H9 (cell line): Measurements from ENCODE around the gene FRZB. TPM values are rescaled to one million over a fixed set of nuclear protein-coding genes. Genes with fewer than 3 reads are reported as not detected.

Experiments
- DNase-seq: peaks from one replicate; pipeline ENCODE4 v3.0.0-alpha.2; 2017
- H2AFZ ChIP-seq: one replicate; pipeline ENCODE4 v1.6.1; 2013; ENCODE audit warnings: mild to moderate bottlenecking, low read length, control low read depth, moderate library complexity
- H2AK5ac ChIP-seq: 2 replicates; pipeline ENCODE4 v1.6.1; 2013; ENCODE audit warnings: low read length, control low read depth, mixed read lengths; ENCODE audit not compliant: insufficient read length
- H2BK120ac ChIP-seq: one replicate; pipeline ENCODE4 v1.6.1; 2013; ENCODE audit warnings: low read depth, mild to moderate bottlenecking, low read length, control low read depth, inconsistent platforms; ENCODE audit not compliant: poor library complexity, severe bottlenecking
- H2BK12ac ChIP-seq: 2 replicates; pipeline ENCODE4 v1.6.1; 2013; ENCODE audit warnings: low read length, control low read depth, mixed read lengths, low read depth; ENCODE audit not compliant: insufficient read length
- H2BK15ac ChIP-seq: 2 replicates; pipeline ENCODE4 v1.6.1; 2013; ENCODE audit warnings: low read depth, low read length, control low read depth
- H2BK20ac ChIP-seq: one replicate; pipeline ENCODE4 v1.6.1; 2013; ENCODE audit warnings: low read depth, mild to moderate bottlenecking, low read length, control low read depth, inconsistent platforms; ENCODE audit not compliant: poor library complexity, severe bottlenecking
- H2BK5ac ChIP-seq: 2 replicates; pipeline ENCODE4 v1.6.1; 2013; ENCODE audit warnings: low read length, control low read depth, mixed read lengths; ENCODE audit not compliant: insufficient read length
- H3K14ac ChIP-seq: 2 replicates; pipeline ENCODE4 v1.6.1; 2013; ENCODE audit warnings: low read length, control low read depth; ENCODE audit not compliant: insufficient read depth
- H3K18ac ChIP-seq: 2 replicates; pipeline ENCODE4 v1.6.1; 2013; ENCODE audit warnings: low read depth, mild to moderate bottlenecking, mixed read lengths, low read length, control low read depth; ENCODE audit not compliant: insufficient read length
- H3K23ac ChIP-seq: 2 replicates; pipeline ENCODE4 v1.6.1; 2013; ENCODE audit warnings: low read length, control low read depth, mixed read lengths, low read depth; ENCODE audit not compliant: insufficient read length
- H3K23me2 ChIP-seq: 2 replicates; pipeline ENCODE4 v1.6.1; 2013; ENCODE audit warnings: low read depth, mild to moderate bottlenecking, mixed read lengths, low read length, control low read depth; ENCODE audit not compliant: insufficient read length, poor library complexity, severe bottlenecking
- H3K27ac ChIP-seq: 2 replicates; pipeline ENCODE4 v1.5.1; 2013; ENCODE audit warnings: low read length, control low read depth, mixed read lengths, low read depth; ENCODE audit not compliant: insufficient read length
- H3K27me3 ChIP-seq: 2 replicates; pipeline ENCODE4 v1.6.1; 2013; ENCODE audit warnings: low read length, control low read depth, inconsistent platforms; ENCODE audit not compliant: insufficient read depth
- H3K4ac ChIP-seq: 2 replicates; pipeline ENCODE4 v1.6.1; 2013; ENCODE audit warnings: low read depth, mild to moderate bottlenecking, control low read depth, inconsistent platforms, low read length, moderate library complexity
- H3K4me1 ChIP-seq: 2 replicates; pipeline ENCODE4 v1.6.1; 2013; ENCODE audit warnings: low read length, control low read depth, inconsistent platforms; ENCODE audit not compliant: insufficient read depth
- H3K4me2 ChIP-seq: 2 replicates; pipeline ENCODE4 v1.6.1; 2013; ENCODE audit warnings: low read length, control low read depth, mixed read lengths; ENCODE audit not compliant: insufficient read length, insufficient read depth
- H3K56ac ChIP-seq: 2 replicates; pipeline ENCODE4 v1.6.1; 2013; ENCODE audit warnings: low read depth, mild to moderate bottlenecking, mixed read lengths, low read length, control low read depth; ENCODE audit not compliant: insufficient read length
- H3K79me1 ChIP-seq: 2 replicates; pipeline ENCODE4 v1.6.1; 2013; ENCODE audit warnings: low read depth, mild to moderate bottlenecking, moderate library complexity, low read length, control low read depth, inconsistent platforms; ENCODE audit not compliant: insufficient read depth, poor library complexity, severe bottlenecking
- H3K79me2 ChIP-seq: 2 replicates; pipeline ENCODE4 v1.6.1; 2013; ENCODE audit warnings: low read length, control low read depth, inconsistent platforms; ENCODE audit not compliant: insufficient read depth
- H3K9ac ChIP-seq: 2 replicates; pipeline ENCODE4 v1.6.1; 2013; ENCODE audit warnings: low read length, control low read depth, mixed read lengths; ENCODE audit not compliant: insufficient read length; ENCODE audit errors: extremely low read depth
- H3K9me3 ChIP-seq: one replicate; pipeline ENCODE4 v1.6.1; 2013; ENCODE audit warnings: low read depth, low read length, inconsistent platforms; ENCODE audit not compliant: control insufficient read depth
- H3T11ph ChIP-seq: one replicate; pipeline ENCODE4 v1.6.1; 2013; ENCODE audit warnings: mild to moderate bottlenecking, low read length, control low read depth, inconsistent platforms
- H4K20me1 ChIP-seq: one replicate; pipeline ENCODE4 v1.6.1; 2013; ENCODE audit not compliant: control insufficient read depth, insufficient read length, insufficient read depth
- H4K5ac ChIP-seq: 2 replicates; pipeline ENCODE4 v1.6.1; 2013; ENCODE audit warnings: low read depth, mild to moderate bottlenecking, mixed read lengths, low read length, control low read depth; ENCODE audit not compliant: insufficient read length
- H4K8ac ChIP-seq: replicated peaks from 2 replicates; pipeline ENCODE4 v1.6.1; 2013; ENCODE audit warnings: low read length, control low read depth, mixed read lengths, low read depth; ENCODE audit not compliant: insufficient read length
- H4K91ac ChIP-seq: 2 replicates; pipeline ENCODE4 v1.6.1; 2013; ENCODE audit warnings: low read depth, mild to moderate bottlenecking, moderate library complexity, mixed read lengths, low read length, control low read depth; ENCODE audit not compliant: insufficient read length
- H3K27ac Mint-ChIP-seq, 3 experiments: 2 replicates in 2 of 3; 3 replicates in 1 of 3; pipeline ENCODE4 v1.8.0; 2020 to 2021; ENCODE audit warnings: mixed read lengths in 3 of 3, mild to moderate bottlenecking in 1 of 3, moderate library complexity in 1 of 3
- H3K27me3 Mint-ChIP-seq: 2 replicates; pipeline ENCODE4 v1.8.0; 2021; ENCODE audit warnings: low read depth, mild to moderate bottlenecking, moderate library complexity, mixed read lengths
- H3K36me3 Mint-ChIP-seq, 3 experiments: 2 replicates in 2 of 3; 3 replicates in 1 of 3; pipeline ENCODE4 v1.8.0; 2020 to 2021; ENCODE audit warnings: low read depth in 3 of 3, mixed read lengths in 3 of 3; ENCODE audit not compliant: insufficient read depth in 1 of 3
- H3K4me1 Mint-ChIP-seq, 2 experiments: 2 replicates each; pipeline ENCODE4 v1.8.0; 2020; ENCODE audit warnings: mixed read lengths in 2 of 2
- H3K4me3 Mint-ChIP-seq, 2 experiments: 2 replicates in 1 of 2; 3 replicates in 1 of 2; pipeline ENCODE4 v1.8.0; 2020 to 2021; ENCODE audit warnings: mild to moderate bottlenecking in 2 of 2, mixed read lengths in 2 of 2, moderate library complexity in 1 of 2
- H3K9me3 Mint-ChIP-seq, 2 experiments: 2 replicates in 1 of 2; 3 replicates in 1 of 2; pipeline ENCODE4 v1.8.0; 2020; ENCODE audit warnings: mild to moderate bottlenecking in 2 of 2, mixed read lengths in 2 of 2, moderate library complexity in 1 of 2
- WGBS: extraction: QIAGEN DNeasy Blood & Tissue Kit; methylation state at CpG from one replicate; pipeline ENCODE4 v1.1.7; 2013; ENCODE audit warnings: missing lambda C conversion rate, low lambda C conversion rate, mixed read lengths; ENCODE audit not compliant: insufficient read length; ENCODE audit errors: extremely low coverage; 5-methylcytosine and 5-hydroxymethylcytosine counted together
- total RNA-seq: library from RNA; stranded (reverse); gene quantifications from 2 replicates; pipeline ENCODE4 v1.2.1, GENCODE V29; 2021
- TF ChIP-seq, protein P1 (sequence below): fragments of 200-600 bp; sonication (generic); conservative IDR thresholded peaks from 3 replicates; pipeline ENCODE4 v1.8.0; 2021; ENCODE audit warnings: antibody characterized with exemption, mild to moderate bottlenecking

The FRZB gene
- total RNA-seq, 1 experiment from 2014 or later: 1.1 TPM

- Histone ChIP-seq H3K4ac (no peak overlapping the region), H4K91ac (no peak overlapping the region), H3K79me1 (no peaks in the 10 kb centered on the region), H3K4me2 (no peak overlapping the region), H3K23ac (no peak overlapping the region), H3K9me3 (no peaks in the 10 kb centered on the region), H4K5ac (no peak overlapping the region), H3T11ph (no peak overlapping the region), H2BK5ac (no peak overlapping the region), H2BK20ac (no peak overlapping the region), H3K4me1 (no peaks in the 10 kb centered on the region), H3K9ac (no peak overlapping the region), H2BK15ac (no peak overlapping the region), H2AFZ (no peak overlapping the region), H4K8ac (no peak overlapping the region), H3K18ac (no peak overlapping the region), H3K27me3 (no peaks in the 10 kb centered on the region), H3K14ac (no peak overlapping the region), H3K56ac (no peak overlapping the region), H2BK120ac (no peak overlapping the region), H3K23me2 (no peaks in the 10 kb centered on the region), H4K20me1 (no peaks in the 10 kb centered on the region), H3K79me2 (no peaks in the 10 kb centered on the region), H2AK5ac (no peak overlapping the region), H2BK12ac (no peak overlapping the region), H3K27ac (no peak overlapping the region)
- H3K36me3 Mint-ChIP-seq: no peaks in the 10 kb centered on the region
- H3K27me3 Mint-ChIP-seq: no peaks in the 10 kb centered on the region
- no peaks in the 10 kb centered on the region for H3K9me3 Mint-ChIP-seq
- TF ChIP-seq, protein P1, sequence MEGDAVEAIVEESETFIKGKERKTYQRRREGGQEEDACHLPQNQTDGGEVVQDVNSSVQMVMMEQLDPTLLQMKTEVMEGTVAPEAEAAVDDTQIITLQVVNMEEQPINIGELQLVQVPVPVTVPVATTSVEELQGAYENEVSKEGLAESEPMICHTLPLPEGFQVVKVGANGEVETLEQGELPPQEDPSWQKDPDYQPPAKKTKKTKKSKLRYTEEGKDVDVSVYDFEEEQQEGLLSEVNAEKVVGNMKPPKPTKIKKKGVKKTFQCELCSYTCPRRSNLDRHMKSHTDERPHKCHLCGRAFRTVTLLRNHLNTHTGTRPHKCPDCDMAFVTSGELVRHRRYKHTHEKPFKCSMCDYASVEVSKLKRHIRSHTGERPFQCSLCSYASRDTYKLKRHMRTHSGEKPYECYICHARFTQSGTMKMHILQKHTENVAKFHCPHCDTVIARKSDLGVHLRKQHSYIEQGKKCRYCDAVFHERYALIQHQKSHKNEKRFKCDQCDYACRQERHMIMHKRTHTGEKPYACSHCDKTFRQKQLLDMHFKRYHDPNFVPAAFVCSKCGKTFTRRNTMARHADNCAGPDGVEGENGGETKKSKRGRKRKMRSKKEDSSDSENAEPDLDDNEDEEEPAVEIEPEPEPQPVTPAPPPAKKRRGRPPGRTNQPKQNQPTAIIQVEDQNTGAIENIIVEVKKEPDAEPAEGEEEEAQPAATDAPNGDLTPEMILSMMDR: no peak
- H3K4me1 Mint-ChIP-seq: peaks cover 4 to 12% of the 10 kb centered on the region in 2 experiments; a peak in 3 of 4 replicates
- DNase-seq: no peak
- H3K4me3 Mint-ChIP-seq: no peak overlapping the region
- no CpG with 5 or more reads among the region's 2 CpGs for WGBS
- no peak overlapping the region for H3K27ac Mint-ChIP-seq
Measured at GRCh38 chr2:182855376-182855775, 11.1 kb downstream of the FRZB start.
